Activated CD8-positive, alpha-beta memory T cell treated with anti-CD3 and anti-CD28 coated beads for 24 hours (primary cell): Measurements from ENCODE around the gene CLCN2.

Source experiments
- DNase-seq: peaks from one replicate; pipeline ENCODE4 v3.0.0-alpha.2; 2020

The CLCN2 gene

DNA sequence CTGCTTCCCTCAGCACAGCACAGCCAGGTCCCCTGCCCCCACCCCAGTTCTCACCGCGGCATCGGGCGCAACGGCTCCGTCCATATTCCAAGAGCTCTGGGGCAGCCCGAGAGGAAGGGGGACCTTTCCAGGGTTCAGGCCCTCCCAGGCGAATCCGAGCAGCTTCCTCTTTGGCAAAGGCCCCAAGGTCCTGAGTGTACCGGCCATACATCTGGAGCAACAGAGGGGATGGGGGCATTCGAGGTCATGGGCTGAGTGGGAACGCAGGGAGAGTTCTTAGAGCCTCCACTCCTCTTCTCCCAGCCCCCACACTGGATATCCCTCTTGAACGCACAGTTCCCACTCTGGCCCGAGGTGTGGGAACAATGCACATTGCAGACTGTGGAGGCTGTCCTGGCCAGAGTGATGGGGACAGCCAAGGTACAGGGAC is 2.5 kb downstream of the CLCN2 start:
- no peak for DNase-seq

DNA sequence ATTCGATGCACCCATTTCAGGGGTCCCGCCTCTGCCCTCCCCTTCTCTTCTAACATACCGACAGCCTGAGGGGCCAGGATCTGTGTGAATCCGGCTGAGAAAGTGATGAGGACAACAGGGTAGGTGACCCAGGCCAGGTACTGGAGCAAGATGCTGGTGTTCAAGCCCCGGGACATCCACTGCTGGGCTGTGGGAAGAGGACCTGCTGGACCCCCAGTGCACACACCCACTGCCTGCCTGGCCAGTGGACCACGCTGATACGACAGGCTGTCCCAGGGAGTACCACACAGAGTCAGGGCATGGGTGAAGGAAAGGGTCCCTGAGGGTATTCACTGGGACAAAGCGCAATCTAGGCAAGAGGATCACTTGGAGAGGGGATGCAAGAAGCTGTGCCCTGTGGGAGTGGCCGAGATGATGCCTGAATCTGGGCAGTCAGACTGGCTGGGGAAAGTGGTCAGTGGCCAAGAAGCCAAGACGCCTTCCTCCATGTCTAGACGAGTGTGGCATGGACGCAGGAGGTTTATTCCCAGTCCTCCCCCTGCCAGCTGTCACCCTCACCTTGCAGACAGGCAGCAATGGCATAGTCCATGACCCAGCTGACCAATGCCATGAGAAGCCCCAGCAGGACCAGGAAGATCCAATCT is 3.2 kb downstream of the CLCN2 start:
- DNase-seq, result no peak

DNA sequence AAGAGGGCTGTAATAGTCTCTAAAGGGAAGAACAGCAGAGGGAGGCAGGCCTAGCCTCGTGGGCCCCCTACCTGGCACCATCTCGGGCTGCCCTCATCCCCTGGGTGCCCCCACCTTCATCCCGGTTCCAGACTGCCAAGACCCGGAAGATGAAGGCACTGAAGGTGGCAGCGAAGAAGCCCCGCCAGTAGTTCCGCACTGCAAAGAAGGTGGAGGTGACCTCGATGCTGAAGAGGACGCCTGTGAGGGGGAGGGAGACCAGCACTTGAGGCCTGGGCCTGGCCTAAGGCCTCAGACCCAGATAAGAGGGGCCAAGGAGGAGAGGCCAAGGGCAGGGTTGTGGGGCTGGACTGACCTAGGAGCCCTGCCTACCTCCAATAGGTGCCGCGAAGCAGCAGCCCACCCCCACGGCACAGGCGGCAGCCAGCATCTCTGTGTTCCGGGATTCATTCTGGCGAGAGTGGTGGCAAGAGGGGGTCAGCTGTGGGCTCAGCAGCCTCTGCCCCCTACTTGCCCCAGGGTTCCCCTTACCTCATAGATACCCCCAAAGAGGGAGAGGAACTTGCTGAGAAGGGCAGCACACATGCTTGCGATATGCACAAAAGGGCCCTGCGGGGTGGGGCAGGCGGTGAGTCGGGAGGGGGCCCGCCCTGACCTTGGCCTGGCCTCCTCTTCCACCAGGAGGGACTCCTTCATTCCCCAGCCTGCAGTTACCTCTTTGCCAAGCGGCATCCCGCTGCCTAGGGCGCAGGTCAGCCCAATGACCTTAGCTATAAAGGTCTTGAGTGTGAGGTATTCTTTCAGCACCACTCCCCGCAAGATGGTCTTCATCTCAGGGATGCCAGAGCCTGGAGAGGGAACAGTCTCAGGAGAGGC is 3.9 kb downstream of the CLCN2 start:
- no peak for DNase-seq

DNA sequence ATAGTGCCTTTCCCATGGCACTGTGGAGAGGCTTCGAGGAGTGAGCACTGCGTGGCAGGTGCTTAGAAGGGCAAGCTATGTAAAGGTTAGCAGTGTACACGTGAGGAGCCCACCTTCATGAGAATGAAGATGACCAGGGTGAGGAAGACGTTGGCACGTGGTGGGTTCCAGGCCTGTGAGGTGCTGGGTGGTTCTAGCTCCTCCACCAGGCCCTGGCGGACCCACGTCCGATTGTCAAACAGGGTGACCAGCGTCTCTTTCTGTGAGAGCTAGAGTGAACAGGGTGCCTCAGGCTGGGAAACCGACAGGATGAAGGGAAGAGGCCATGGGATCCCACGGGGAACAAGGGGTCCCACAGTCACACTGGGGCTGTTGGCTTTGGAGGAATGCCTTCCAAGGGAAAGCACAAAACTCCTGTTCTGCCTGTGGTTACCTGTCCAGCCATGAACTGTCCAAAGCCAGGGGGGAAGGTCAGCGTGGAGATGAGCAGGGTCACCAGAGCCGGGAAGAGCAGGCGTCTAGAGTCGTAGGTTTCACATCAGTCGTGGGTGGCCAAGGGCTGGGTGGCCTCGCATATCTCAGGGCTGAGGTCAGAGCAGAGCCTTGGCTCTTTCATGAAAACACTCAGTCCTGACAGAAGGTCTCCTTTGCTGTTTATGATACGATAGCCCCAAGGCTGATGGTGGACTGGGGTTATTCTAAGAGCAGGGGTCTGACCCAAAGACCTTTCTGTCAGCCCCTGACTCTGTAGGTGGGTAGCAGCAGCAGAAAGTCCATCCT is 6.0 kb downstream of the CLCN2 start:
- DNase-seq, result no peak

DNA sequence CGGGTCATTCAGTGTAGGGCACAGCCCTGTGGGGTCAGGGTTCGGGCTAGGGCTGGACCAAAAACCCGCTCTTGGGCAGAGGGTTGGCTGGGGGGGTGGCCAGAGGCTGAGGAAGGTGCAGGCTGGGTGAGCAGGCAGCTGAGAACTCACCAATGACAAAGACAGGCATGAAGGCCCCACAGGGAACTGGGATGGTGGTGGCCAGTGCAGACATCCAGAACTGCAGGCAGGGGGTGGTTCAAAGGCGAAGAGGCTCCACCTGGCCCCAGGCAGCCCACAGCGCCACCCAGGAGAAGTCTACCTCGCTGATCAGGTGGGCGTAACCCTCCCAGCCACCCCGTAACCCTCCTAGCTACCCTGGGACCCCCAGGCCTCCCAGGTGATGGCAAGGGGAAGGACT is 6.7 kb downstream of the CLCN2 start:
- DNase-seq, result no peak

DNA sequence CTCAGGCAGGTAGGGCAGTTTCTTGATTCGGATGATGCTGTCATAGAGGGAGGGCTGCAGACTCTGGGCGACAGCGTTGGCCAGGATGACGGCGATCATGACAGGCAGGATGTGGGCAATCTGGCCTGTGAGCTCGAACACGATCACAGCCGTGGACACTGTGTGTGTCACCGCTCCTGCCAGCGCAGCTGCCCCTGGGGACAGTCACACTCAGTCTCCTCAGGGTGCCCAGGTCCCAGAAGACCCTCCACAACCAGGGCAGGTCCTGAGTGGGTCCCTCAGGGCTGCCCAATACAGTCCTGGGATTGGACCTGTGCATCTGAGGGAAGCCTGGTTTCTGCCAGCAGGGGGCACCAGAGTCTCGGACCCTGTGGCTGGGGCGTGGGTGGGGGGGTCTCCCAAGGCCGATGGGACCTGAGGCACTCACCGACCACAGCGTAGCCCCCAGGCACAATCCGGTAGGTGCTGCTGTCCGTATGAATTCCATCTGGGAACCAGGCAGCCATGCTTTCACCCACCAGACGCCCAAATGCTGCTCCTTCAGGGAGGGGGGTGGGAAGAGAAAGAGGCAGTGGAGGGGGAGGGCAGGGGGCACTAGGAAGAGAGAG is 7.2 kb downstream of the CLCN2 start:
- DNase-seq, result peak; percentile 87

DNA sequence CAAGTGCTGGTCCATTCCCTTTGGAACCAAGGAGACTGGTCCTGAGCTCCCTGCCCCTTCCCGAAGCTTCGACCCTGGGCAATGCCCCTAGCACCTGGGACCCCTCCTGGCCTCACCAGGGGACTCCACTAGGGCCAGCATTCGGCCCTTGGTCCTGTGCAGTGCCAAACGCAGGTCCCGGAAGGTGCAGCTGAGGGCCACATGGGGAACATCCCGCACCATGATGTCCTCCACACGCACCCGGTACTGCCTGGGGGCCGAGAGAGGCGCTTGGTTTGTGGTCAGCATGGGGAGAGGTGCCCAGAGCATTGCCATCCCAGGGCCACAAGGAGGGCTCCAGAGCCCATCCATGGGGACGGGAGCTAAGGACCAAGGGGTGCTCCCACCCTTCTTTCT is 7.9 kb downstream of the CLCN2 start:
- no peak for DNase-seq

DNA sequence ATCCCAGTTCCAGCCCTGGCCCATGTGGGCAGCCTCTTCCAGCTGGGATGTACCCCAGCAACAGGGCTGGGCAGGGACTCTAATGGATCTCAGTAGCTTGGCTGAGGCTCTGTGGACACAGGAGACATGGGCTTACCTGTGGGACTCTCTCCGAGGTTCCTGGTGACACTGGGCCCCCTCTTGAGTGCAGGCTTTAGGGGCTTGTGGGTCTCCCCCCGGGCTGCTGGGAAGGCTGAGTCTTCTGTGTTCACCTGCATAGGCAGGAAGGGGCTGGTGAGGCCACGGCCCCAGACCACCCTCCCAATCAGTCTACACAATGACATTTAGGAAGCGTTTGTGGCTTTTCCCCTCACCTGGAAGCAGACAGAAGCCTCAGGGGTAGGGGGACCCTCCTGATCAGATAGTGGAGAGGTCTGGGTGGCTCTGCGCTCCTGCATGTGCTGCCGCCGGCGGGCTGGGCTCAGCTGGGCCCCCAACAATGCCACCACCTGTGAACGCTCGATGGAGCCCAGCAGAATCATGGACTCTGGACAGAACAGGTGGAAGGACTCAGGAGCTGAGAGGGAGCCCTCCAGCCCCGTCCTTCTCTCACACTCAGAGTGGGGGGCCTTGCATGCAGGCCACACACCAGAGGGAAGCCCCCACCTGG is 8.4 kb downstream of the CLCN2 start:
- no peak for DNase-seq

DNA sequence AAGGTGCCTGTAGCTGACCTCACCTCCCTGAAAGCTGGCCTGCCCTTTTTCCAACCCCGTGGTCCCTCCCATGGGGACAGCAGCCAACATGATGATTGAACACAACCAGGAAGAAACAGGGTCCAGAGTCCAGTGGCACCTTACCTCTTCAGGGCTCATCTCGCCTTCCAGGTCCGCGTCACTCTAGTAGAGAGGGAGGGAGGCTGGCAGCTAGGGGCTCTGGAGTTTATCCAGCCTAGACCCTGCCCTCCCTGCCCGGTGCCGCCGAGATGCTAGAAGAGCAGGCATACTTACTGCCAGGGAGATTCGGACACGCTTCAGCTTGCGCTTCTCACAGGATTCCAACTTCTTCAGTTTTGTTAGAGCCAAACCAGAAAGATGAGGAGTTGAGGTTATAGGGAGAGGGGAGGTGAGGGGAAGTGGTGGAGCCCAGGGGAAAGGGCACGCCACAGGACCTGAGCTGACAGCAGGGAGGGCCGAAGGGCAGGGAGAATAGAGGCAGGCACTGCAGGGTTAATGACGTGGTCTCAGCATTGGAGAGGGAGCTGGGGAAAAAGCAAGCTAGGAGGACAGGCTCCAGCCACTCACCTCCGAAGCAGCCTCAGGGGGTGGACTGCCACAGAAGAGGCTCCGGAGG is 9.1 kb downstream of the CLCN2 start:
- DNase-seq, result no peak

DNA sequence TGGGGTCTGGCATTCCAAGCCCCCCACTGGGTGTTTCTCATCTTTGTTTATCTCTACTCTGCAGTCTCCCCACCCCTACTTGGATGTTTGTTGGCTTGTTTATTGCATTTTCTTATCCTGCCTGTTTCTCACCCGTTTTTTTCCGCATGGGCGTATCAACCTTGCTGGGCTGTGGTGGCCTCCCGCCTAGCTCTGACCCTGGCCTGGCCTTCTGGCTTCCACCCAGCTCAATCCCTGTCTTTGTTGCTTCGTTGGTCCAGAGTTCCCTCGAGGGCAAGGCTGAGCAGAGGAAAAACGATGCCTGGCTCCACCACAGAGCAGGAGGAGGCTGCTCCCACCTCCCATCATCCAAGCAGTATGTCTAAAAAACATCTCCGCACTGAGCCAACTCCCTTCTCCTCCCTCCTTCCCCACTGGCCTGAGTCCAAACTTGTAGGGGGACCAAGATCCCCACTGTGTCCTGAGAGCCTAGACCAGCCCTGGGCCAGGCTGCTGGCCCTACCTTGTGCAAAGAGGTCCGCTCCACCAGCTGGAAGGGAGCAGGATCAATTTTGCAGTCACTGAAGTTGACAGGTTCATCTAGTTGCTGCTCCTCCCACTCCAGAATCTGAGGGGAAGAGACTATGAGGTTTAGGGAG is 9.8 kb downstream of the CLCN2 start:
- DNase-seq, result no peak

DNA sequence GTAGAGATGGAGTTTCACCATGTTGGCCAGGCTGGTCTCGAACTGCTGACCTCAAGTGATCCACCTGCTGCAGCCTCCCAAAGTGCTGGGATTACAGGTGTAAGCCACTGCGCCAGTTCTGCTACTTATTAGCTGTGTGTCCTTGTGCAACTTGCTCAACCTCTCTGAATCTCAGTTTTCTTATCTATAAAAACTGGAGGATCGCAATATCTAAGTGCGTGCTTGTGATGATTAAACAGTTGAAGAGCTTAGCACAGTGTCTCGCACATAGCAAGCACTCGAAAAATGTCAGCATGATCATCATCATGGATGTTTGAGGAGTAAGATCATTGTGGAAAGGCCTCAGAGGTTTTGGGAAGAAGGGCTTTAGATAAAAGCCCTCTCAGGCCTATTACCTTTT is 10.8 kb downstream of the CLCN2 start:
- DNase-seq, result no peak

DNA sequence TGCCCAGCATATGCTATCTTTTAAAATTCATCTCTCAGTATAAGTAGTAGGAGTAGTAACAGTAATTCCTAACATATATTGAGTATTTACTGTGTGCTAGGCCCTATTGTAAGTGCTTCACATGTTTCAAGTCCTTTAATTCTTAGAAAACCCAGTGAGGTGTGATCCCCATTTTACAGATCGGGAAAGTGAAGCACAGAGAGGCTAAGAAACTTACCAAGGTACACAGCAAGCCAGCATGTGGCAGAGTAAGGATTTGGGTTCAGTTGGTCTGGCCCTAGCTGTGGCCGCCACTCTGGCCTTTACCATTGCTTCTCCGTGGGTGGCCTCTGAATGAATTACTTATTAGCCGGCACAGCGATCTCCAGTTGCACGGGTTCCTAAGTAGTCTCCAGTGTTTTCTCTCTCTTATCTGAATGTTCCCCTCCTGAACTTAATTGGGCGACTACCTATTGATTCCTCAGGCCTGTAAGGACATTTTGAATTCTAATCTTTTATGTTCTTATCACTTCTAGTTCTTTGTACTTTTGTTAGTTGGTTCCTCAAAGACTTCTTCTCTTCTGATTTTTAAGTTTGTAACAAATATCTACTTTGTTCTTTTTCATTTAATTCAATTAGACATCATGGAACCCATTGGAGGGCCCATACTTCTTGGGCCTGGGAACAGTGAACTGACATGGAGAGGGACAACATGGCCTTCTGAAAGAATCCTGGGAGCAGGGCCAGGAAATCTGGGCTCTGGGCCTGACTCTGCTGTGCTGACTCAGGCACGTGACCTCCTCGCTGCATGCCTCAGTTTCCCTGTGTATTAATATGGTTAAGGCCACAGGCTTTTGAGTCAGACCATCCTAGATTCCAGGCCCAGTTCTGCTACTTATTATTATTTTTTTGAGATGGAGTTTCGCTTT is 11.6 kb downstream of the CLCN2 start:
- no peak for DNase-seq

DNA sequence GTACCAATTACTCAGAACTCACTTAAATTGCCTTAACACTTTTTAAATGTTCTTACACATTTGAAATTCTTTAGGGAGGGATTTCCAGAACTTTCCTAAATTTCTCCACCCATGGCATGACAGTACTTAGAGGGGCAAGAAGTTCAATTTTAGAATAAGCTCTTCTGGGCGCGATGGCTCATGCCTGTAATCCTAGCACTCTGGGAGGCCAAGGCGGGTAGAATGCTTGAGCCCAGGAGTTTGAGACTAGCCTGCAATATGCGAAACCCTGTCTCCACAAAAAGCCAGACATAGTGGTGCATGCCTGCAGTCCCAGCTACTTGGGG is 13.4 kb downstream of the CLCN2 start:
- no peak for DNase-seq

DNA sequence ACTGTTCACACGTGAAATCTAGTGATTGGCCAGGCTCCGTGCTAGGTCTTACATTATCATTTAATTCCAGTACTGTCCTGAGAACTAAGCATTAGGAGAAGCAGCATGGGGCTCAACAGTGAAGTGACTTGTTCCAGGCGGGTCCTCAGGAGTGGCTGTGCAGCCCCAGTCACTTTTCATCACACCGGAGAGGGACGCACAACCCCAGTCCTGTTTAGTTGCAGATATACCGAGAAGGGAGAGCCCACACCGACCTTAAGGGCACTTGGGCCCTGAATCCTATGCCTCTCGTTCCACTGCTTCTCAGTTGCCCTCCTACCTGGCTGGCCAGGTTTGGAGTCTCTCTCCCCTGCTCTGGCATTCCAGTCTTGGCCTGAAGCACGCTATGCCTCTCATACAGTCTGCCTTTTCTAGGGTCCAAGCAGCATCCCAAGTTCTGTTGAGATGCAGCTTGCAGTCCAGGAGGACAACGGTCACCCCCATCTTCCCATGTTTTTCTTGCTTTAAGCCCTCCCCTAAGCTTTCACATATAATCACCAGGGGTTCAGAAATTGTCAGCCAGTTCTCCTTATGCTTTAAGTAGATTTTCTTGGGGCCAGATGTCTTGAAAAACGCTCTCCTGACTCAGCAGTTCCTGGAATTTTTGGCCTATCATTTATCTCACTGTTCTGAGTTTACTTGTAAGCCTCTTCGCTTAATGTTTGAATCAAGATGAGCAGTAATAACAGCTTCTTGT is 13.9 kb downstream of the CLCN2 start:
- DNase-seq, result no peak

DNA sequence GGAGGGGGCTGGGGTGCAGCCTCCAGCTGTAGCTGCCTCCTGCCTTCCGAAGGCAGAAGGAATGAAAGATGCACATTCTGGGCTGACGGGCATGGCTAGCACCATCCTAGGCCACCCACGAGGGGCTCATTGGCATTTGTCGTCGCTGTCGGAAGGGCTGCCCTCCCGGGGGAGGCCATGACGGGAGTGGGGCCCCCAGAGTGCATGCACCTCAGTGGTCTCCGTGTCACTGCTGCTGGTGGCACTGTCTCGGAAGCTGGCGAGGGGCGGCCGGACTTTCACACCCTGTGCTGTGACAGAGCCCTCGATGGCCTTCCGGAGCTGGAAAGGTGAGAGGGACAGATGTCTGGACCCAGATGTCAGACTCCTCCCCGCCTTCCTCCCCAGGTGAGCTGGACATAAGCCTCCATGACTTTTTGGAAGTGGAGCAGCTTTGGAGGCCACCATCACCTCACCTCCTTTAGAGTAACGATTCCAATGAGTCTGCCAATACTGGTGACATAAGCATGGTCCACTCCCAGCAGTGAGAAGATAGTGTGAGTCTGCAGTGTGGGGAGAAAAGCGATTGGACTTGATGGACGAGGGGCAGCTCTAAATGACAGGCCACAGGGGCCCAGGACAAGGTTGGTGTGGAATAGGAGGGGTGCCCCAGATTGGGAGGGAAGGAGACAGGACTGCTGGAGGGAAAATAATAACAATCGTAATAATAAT is 14.8 kb downstream of the CLCN2 start:
- DNase-seq, result no peak

DNA sequence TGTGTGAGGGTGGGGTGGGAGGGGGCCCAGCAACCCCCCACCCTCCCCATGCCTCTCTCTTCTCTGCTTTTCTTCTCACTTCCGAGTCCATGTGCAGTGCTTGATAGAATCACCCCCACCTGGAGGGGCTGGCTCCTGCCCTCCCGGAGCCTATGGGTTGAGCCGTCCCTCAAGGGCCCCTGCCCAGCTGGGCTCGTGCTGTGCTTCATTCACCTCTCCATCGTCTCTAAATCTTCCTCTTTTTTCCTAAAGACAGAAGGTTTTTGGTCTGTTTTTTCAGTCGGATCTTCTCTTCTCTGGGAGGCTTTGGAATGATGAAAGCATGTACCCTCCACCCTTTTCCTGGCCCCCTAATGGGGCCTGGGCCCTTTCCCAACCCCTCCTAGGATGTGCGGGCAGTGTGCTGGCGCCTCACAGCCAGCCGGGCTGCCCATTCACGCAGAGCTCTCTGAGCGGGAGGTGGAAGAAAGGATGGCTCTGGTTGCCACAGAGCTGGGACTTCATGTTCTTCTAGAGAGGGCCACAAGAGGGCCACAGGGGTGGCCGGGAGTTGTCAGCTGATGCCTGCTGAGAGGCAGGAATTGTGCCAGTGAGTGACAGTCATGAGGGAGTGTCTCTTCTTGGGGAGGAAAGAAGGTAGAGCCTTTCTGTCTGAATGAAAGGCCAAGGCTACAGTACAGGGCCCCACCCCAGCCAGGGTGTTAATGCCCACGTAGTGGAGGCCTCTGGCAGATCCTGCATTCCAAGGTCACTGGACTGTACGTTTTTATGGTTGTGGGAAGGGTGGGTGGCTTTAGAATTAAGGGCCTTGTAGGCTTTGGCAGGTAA is 15.9 kb downstream of the CLCN2 start:
- no peak for DNase-seq

DNA sequence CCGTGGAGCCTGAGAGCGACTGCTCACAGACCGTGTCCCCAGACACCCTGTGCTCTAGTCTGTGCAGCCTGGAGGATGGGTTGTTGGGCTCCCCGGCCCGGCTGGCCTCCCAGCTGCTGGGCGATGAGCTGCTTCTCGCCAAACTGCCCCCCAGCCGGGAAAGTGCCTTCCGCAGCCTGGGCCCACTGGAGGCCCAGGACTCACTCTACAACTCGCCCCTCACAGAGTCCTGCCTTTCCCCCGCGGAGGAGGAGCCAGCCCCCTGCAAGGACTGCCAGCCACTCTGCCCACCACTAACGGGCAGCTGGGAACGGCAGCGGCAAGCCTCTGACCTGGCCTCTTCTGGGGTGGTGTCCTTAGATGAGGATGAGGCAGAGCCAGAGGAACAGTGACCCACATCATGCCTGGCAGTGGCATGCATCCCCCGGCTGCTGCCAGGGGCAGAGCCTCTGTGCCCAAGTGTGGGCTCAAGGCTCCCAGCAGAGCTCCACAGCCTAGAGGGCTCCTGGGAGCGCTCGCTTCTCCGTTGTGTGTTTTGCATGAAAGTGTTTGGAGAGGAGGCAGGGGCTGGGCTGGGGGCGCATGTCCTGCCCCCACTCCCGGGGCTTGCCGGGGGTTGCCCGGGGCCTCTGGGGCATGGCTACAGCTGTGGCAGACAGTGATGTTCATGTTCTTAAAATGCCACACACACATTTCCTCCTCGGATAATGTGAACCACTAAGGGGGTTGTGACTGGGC is 16.7 kb downstream of the CLCN2 start:
- DNase-seq, result no peak
